HG03280 (cell line): ENCODE measurements around the gene CCDC183.
"Not testable (repeated sequence)": the region's sequence is repeated elsewhere in the genome, so short reads cannot be mapped to it uniquely, and the experiment has no call there.

Source experiments
- ATAC-seq: cut with Tn5 transposase; IDR thresholded peaks from one replicate; pipeline ENCODE4 v1.9.1; 2021; ENCODE audit warnings: mild to moderate bottlenecking, moderate library complexity; ENCODE audit not compliant: unreplicated experiment

CCDC183 gene

GRCh38 chr9:136784249-136784996, 11.7 kb upstream of the CCDC183 start:
- ATAC-seq, result no peak

GRCh38 chr9:136784997-136785361, 11.2 kb upstream of the CCDC183 start:
- ATAC-seq, result no peak

GRCh38 chr9:136785565-136786355, 10.4 kb upstream of the CCDC183 start:
- not testable (repeated sequence) for ATAC-seq

GRCh38 chr9:136786451-136786850, 9.7 kb upstream of the CCDC183 start:
- no peak for ATAC-seq

- not testable (repeated sequence) for ATAC-seq
These were observed 9.2 kb upstream of the CCDC183 start for GRCh38 chr9:136786983-136787382.

GRCh38 chr9:136787690-136788400, 8.3 kb upstream of the CCDC183 start:
- no peak for ATAC-seq

GRCh38 chr9:136788644-136789522, 7.3 kb upstream of the CCDC183 start:
- ATAC-seq, result not testable (repeated sequence)

- no peak for ATAC-seq
These were observed 6.6 kb upstream of the CCDC183 start for GRCh38 chr9:136789523-136789937.

- ATAC-seq, result peak; percentile 87
These were observed 5.3 kb upstream of the CCDC183 start, which contains the start of gene TMEM141 for GRCh38 chr9:136790640-136791515. TSS of gene TMEM141 (plus strand) at chr9:136791344. CDS start at chr9:136791371, 27 bp downstream.

- ATAC-seq, result no peak
These were observed 4.4 kb upstream of the CCDC183 start for GRCh38 chr9:136791516-136792276.

GRCh38 chr9:136792321-136793085, 3.6 kb upstream of the CCDC183 start:
- no peak for ATAC-seq

GRCh38 chr9:136793086-136793946, 2.8 kb upstream of the CCDC183 start:
- no peak for ATAC-seq

GRCh38 chr9:136794281-136794999, 1.7 kb upstream of the CCDC183 start:
- no peak for ATAC-seq

- ATAC-seq, result no peak
These were observed 1.2 kb upstream of the CCDC183 start for GRCh38 chr9:136795000-136795348.

GRCh38 chr9:136796775-136797347, 723 bp downstream of the CCDC183 start:
- not testable (repeated sequence) for ATAC-seq

GRCh38 chr9:136798708-136799078, 2.6 kb downstream of the CCDC183 start:
- no peak for ATAC-seq
